IMR-90 (cell line): ENCODE data around the gene FGF6. TPM values are rescaled to one million over a fixed set of nuclear protein-coding genes. Genes with fewer than 3 reads are reported as not detected.

Source experiments
- ATAC-seq: fragments of 200-7000 bp; cut with Tn5 transposase; 2 replicates; pipeline ENCODE4 v1.9.1; 2020; ENCODE audit warnings: low read depth, mild to moderate bottlenecking, moderate library complexity
- BruUV-seq: library from RNA; stranded (reverse); fragments of 400-500 nt; replicated peaks from 2 replicates; lab custom pipeline; 2021; lab: Mats Ljungman, UMichigan
- CTCF ChIA-PET: fragments of 300-600 bp; formaldehyde crosslinking; extraction: SDS; loops from one replicate; lab custom pipeline; 2021; ENCODE audit warnings: antibody characterized with exemption; lab: Yijun Ruan, JAX
- POLR2A ChIA-PET: fragments of 300-600 bp; sonication (Branson Sonifier 250); formaldehyde crosslinking; loops from one replicate; lab custom pipeline; 2022; ENCODE audit warnings: antibody characterized with exemption; ENCODE audit not compliant: unreplicated experiment; lab: Charles Lee
- DNase-seq: peaks from one replicate; pipeline ENCODE4 v3.0.0; 2013
- H2AFZ ChIP-seq: replicated peaks from 2 replicates; pipeline ENCODE3; 2013; ENCODE audit warnings: low read length, mild to moderate bottlenecking; ENCODE audit not compliant: poor library complexity
- H2AK5ac ChIP-seq: 2 replicates; pipeline ENCODE4 v1.6.1; 2013; ENCODE audit warnings: low read depth, low read length, inconsistent platforms
- H2AK9ac ChIP-seq: replicated peaks from 2 replicates; pipeline ENCODE3; 2013; ENCODE audit warnings: mild to moderate bottlenecking, low read depth, low read length, moderate library complexity; ENCODE audit not compliant: poor library complexity
- H2BK120ac ChIP-seq: 2 replicates; pipeline ENCODE4 v1.6.1; 2013; ENCODE audit warnings: low read depth, low read length, inconsistent platforms
- H2BK15ac ChIP-seq: 3 replicates; pipeline ENCODE4 v1.6.1; 2013; ENCODE audit warnings: low read depth, low read length, inconsistent platforms
- H2BK20ac ChIP-seq: 2 replicates; pipeline ENCODE4 v1.6.1; 2013; ENCODE audit warnings: low read depth, mild to moderate bottlenecking, inconsistent platforms, low read length, moderate library complexity
- H2BK5ac ChIP-seq: 2 replicates; pipeline ENCODE4 v1.6.1; 2013; ENCODE audit warnings: mild to moderate bottlenecking, low read depth, low read length, inconsistent platforms; ENCODE audit not compliant: poor library complexity, severe bottlenecking
- H3K14ac ChIP-seq: replicated peaks from 2 replicates; pipeline ENCODE4 v1.6.1; 2013; ENCODE audit warnings: low read depth, low read length, inconsistent platforms
- H3K18ac ChIP-seq: 2 replicates; pipeline ENCODE4 v1.6.1; 2013; ENCODE audit warnings: low read depth, low read length, control low read depth
- H3K23ac ChIP-seq: 2 replicates; pipeline ENCODE4 v1.6.1; 2013; ENCODE audit warnings: low read depth, low read length, inconsistent platforms
- H3K27ac ChIP-seq: 2 replicates; pipeline ENCODE4 v1.5.1; 2013; ENCODE audit warnings: mild to moderate bottlenecking, control low read depth, low read length; ENCODE audit not compliant: insufficient read depth
- H3K27me3 ChIP-seq: 2 replicates; pipeline ENCODE4 v1.6.1; 2013; ENCODE audit warnings: low read length; ENCODE audit not compliant: control insufficient read depth, insufficient read depth
- H3K36me3 ChIP-seq: 2 replicates; pipeline ENCODE4 v1.6.1; 2013; ENCODE audit warnings: low read length, mixed read lengths; ENCODE audit not compliant: control insufficient read depth, insufficient read depth
- H3K4ac ChIP-seq: 2 replicates; pipeline ENCODE4 v1.6.1; 2013; ENCODE audit warnings: low read depth, low read length, inconsistent platforms
- H3K4me1 ChIP-seq: 2 replicates; pipeline ENCODE4 v1.6.1; 2013; ENCODE audit warnings: low read length, mixed read lengths; ENCODE audit not compliant: control insufficient read depth, insufficient read depth
- H3K4me2 ChIP-seq: 2 replicates; pipeline ENCODE4 v1.6.1; 2013; ENCODE audit warnings: low read depth, mild to moderate bottlenecking, control low read depth, low read length, moderate library complexity
- H3K4me3 ChIP-seq: 2 replicates; pipeline ENCODE4 v1.5.1; 2013; ENCODE audit warnings: low read depth, mild to moderate bottlenecking, control low read depth, low read length, moderate library complexity; ENCODE audit not compliant: insufficient read depth
- H3K56ac ChIP-seq: 2 replicates; pipeline ENCODE4 v1.6.1; 2013; ENCODE audit warnings: low read length, inconsistent platforms; ENCODE audit not compliant: insufficient read depth; ENCODE audit errors: extremely low read depth
- H3K79me1 ChIP-seq, 2 experiments: 2 replicates each; pipeline ENCODE4 v1.6.1; 2013; ENCODE audit warnings: low read length in 2 of 2, inconsistent platforms in 1 of 2, low read depth in 1 of 2
- H3K9ac ChIP-seq: 2 replicates; pipeline ENCODE4 v1.6.1; 2013; ENCODE audit warnings: low read depth, low read length, control low read depth
- H3K9me1 ChIP-seq: 2 replicates; pipeline ENCODE4 v1.6.1; 2013; ENCODE audit warnings: low read length, inconsistent platforms; ENCODE audit not compliant: insufficient read depth
- H3K9me3 ChIP-seq: 2 replicates; pipeline ENCODE4 v1.6.1; 2013; ENCODE audit warnings: low read length; ENCODE audit not compliant: control insufficient read depth, insufficient read depth
- H4K20me1 ChIP-seq: 2 replicates; pipeline ENCODE4 v1.6.1; 2013; ENCODE audit warnings: low read length, inconsistent platforms; ENCODE audit not compliant: insufficient read depth
- H4K5ac ChIP-seq: 2 replicates; pipeline ENCODE4 v1.6.1; 2013; ENCODE audit warnings: mild to moderate bottlenecking, low read depth, low read length, control low read depth
- H4K8ac ChIP-seq, 2 experiments: 2 replicates each; pipeline ENCODE4 v1.6.1; 2013; ENCODE audit warnings: low read depth in 2 of 2, low read length in 2 of 2, control low read depth in 1 of 2, inconsistent platforms in 1 of 2
- H4K91ac ChIP-seq: 2 replicates; pipeline ENCODE4 v1.6.1; 2013; ENCODE audit warnings: low read depth, low read length, inconsistent platforms; ENCODE audit not compliant: insufficient read depth
- RAD21 ChIP-seq: IDR thresholded peaks from 2 replicates; pipeline ENCODE4 v1.6.1; 2012; ENCODE audit warnings: low read length, improper control_type of control experiment
- RFX5 ChIP-seq: IDR thresholded peaks from 2 replicates; pipeline ENCODE4 v1.8.0; 2012; ENCODE audit warnings: low read depth, mild to moderate bottlenecking, low read length, moderate library complexity
- SMC3 ChIP-seq: fragments of 150-350 bp; IDR thresholded peaks from 2 replicates; pipeline ENCODE4 v1.6.1; 2016; ENCODE audit warnings: low read depth, mild to moderate bottlenecking, antibody characterized with exemption, low read length, moderate library complexity
- whole genome bisulfite sequencing, 2 experiments: methylation state at CpG; one replicate each; pipeline versions ENCODE4 v1.1.5 to v1.1.7; 2013; ENCODE audit warnings: missing lambda C conversion rate in 2 of 2; ENCODE audit not compliant: insufficient read length in 1 of 2; ENCODE audit errors: extremely low coverage in 2 of 2; 5-methylcytosine and 5-hydroxymethylcytosine counted together
- dilution Hi-C: fragments of 300-500 bp; cut with HindIII; formaldehyde crosslinking; loops from one replicate; pipeline ENCODE4 v1.14.3; 2018; ENCODE audit warnings: low sequenced_read_pairs; ENCODE audit not compliant: unreplicated experiment
- in situ Hi-C: fragments of 300-500 bp; cut with MboI; formaldehyde crosslinking; loops from 3 replicates; pipeline ENCODE4 v1.14.3; 2019; ENCODE audit warnings: low sequenced_read_pairs, inconsistent platforms, mixed read lengths
- intact Hi-C: fragments of 100-400 bp; cut with micrococcal nuclease; formaldehyde crosslinking; loops from 2 replicates; pipeline ENCODE4 v1.10.0; 2022
- polyA plus RNA-seq, 3 experiments: library from polyadenylated mRNA; depleted of rRNA; stranded (reverse); fragments of >200 nt; gene quantifications; 2 replicates each; pipeline ENCODE4 v1.2.3, GENCODE V29; 2012; ENCODE audit warnings: low replicate concordance in 1 of 3
- total RNA-seq: library from RNA; depleted of rRNA; stranded (reverse); fragments of >200 nt; gene quantifications from 2 replicates; pipeline ENCODE4 v1.2.3, GENCODE V29; 2012

The FGF6 gene
- total and polyA plus RNA-seq, 2 of the 4 experiments (the other 2 are of a cell fraction), result not detected

- dilution Hi-C loops (no loop called here), intact Hi-C loops (no loop called here), in situ Hi-C loops (no loop called here)
- Histone ChIP-seq H4K91ac (no peak overlapping the region), H3K27me3 (peaks cover 13% of the 10 kb centered on the region), H2BK20ac (no peak overlapping the region), H2AK9ac (no peak overlapping the region), H3K27ac (no peak overlapping the region), H2AFZ (no peak overlapping the region), H3K4me1 (no peaks in the 10 kb centered on the region), H3K9me1 (no peaks in the 10 kb centered on the region), H3K4me2 (no peak overlapping the region), H4K20me1 (no peaks in the 10 kb centered on the region), H3K23ac (no peak overlapping the region), H2AK5ac (no peak overlapping the region), H3K18ac (no peak overlapping the region), H2BK15ac (no peak overlapping the region), H2BK5ac (no peak overlapping the region), H3K79me1 (no peaks in the 10 kb centered on the region), H4K5ac (no peak overlapping the region), H3K14ac (no peak overlapping the region), H3K56ac (no peak overlapping the region), H3K9ac (no peak overlapping the region), H3K4ac (no peak overlapping the region), H2BK120ac (no peak overlapping the region), H3K9me3 (no peaks in the 10 kb centered on the region), H4K8ac (no peak overlapping the region), H3K36me3 (no peaks in the 10 kb centered on the region), H3K4me3 (no peak overlapping the region)
- no CpG with 5 or more reads among the region's 3 CpGs for WGBS, 2 experiments
- ATAC-seq, result no peak
- BruUV-seq, result no TSS peak
- ChIA-PET CTCF (interaction anchor here (0.9 kb wide), 1 partner anchor 193 kb away, joined by 4 read pairs; no protein-coding TSS in a partner anchor), POLR2A (no interaction called here)
- no peak for DNase-seq
- TF ChIP-seq SMC3 (no peak), RFX5 (no peak), RAD21 (no peak)
These were observed 33.6 kb downstream of the FGF6 start for GRCh38 chr12:4412056-4412455.
